ENCODE data around the gene GALNT18. TPM values are rescaled to one million over a fixed set of nuclear protein-coding genes. Genes with fewer than 3 reads are reported as not detected.
A peak's percentile ranks its signal among the peaks of the same experiment; 100 is the strongest.

GALNT18 gene
- total RNA-seq, 4 donors from 2014 or later, result 3.5 to 31.4 (median 11.1) TPM

GRCh38 chr11:11468954-11469353, 152.9 kb downstream of the GALNT18 start:
- no peak overlapping the region for H3K27ac ChIP-seq
- DNase-seq, result no peak

GRCh38 chr11:11467312-11467711, 154.5 kb downstream of the GALNT18 start:
- Histone ChIP-seq H3K27ac (no peak overlapping the region), H3K27me3 (no peaks in the 10 kb centered on the region), H3K9me3 (no peaks in the 10 kb centered on the region), H3K36me3 (no peaks in the 10 kb centered on the region), H3K4me3 (no peak overlapping the region), H3K4me1 (no peaks in the 10 kb centered on the region)
- TF ChIP-seq CTCF (IDR thresholded peaks at IDR 0.05), result no peak
- TF ChIP-seq POLR2A (IDR thresholded peaks at IDR 0.05), result no peak
- no peak for DNase-seq

More at GRCh38 chr11:11468954-11469353, 152.9 kb downstream of the GALNT18 start:
- Histone ChIP-seq H3K4me1 (no peaks in the 10 kb centered on the region), H3K36me3 (no peaks in the 10 kb centered on the region), H3K27me3 (no peaks in the 10 kb centered on the region), H3K9me3 (no peaks in the 10 kb centered on the region), H3K4me3 (no peak overlapping the region)
- TF ChIP-seq POLR2A (IDR thresholded peaks at IDR 0.05) (no peak), CTCF (IDR thresholded peaks at IDR 0.05) (no peak)

- H3K4me3 ChIP-seq, result no peak overlapping the region
- peaks cover 0 to 4% (median 0%) of the 10 kb centered on the region in 4 donors for H3K4me1 ChIP-seq
- no peaks in the 10 kb centered on the region for H3K36me3 ChIP-seq
- TF ChIP-seq CTCF (IDR thresholded peaks at IDR 0.05), result no peak
- TF ChIP-seq POLR2A (IDR thresholded peaks at IDR 0.05), result no peak
- DNase-seq, result no peak
- H3K9me3 ChIP-seq, result no peaks in the 10 kb centered on the region
- no peaks in the 10 kb centered on the region for H3K27me3 ChIP-seq
- H3K27ac ChIP-seq, result no peak overlapping the region
Observed at GRCh38 chr11:11464555-11464954, 157.2 kb downstream of the GALNT18 start.

- Histone ChIP-seq H3K9me3 (no peaks in the 10 kb centered on the region), H3K4me3 (no peak overlapping the region), H3K27ac (no peak overlapping the region), H3K4me1 (peaks cover 0 to 4% (median 0%) of the 10 kb centered on the region in 4 donors), H3K36me3 (no peaks in the 10 kb centered on the region), H3K27me3 (no peaks in the 10 kb centered on the region)
- DNase-seq, result no peak
- TF ChIP-seq POLR2A (IDR thresholded peaks at IDR 0.05), result no peak
- TF ChIP-seq CTCF (IDR thresholded peaks at IDR 0.05), result no peak
Observed at GRCh38 chr11:11463405-11463804, 158.4 kb downstream of the GALNT18 start.

GRCh38 chr11:11461473-11461872, 160.3 kb downstream of the GALNT18 start:
- H3K4me1 ChIP-seq, result peaks cover 0 to 4% (median 0%) of the 10 kb centered on the region in 4 donors

More at GRCh38 chr11:11461473-11461872, 160.3 kb downstream of the GALNT18 start:
- Histone ChIP-seq H3K27ac (peak overlapping the region in 1 of 4 donors; percentile 42), H3K4me3 (no peak overlapping the region), H3K9me3 (no peaks in the 10 kb centered on the region), H3K36me3 (no peaks in the 10 kb centered on the region), H3K27me3 (no peaks in the 10 kb centered on the region)
- TF ChIP-seq CTCF (IDR thresholded peaks at IDR 0.05) (no peak), POLR2A (IDR thresholded peaks at IDR 0.05) (no peak)
- DNase-seq, result no peak
